Ramos (cell line): ENCODE results near the gene POU4F3.
"Not testable (repeated sequence)": the region's sequence is repeated elsewhere in the genome, so short reads cannot be mapped to it uniquely, and the experiment has no call there.

ENCODE experiments used
- in situ Hi-C: fragments of 300-500 bp; cut with MboI; formaldehyde crosslinking; loops from one replicate; pipeline ENCODE4 v1.14.3; 2022; ENCODE audit warnings: low sequenced_read_pairs; ENCODE audit not compliant: unreplicated experiment

POU4F3 gene

DNA sequence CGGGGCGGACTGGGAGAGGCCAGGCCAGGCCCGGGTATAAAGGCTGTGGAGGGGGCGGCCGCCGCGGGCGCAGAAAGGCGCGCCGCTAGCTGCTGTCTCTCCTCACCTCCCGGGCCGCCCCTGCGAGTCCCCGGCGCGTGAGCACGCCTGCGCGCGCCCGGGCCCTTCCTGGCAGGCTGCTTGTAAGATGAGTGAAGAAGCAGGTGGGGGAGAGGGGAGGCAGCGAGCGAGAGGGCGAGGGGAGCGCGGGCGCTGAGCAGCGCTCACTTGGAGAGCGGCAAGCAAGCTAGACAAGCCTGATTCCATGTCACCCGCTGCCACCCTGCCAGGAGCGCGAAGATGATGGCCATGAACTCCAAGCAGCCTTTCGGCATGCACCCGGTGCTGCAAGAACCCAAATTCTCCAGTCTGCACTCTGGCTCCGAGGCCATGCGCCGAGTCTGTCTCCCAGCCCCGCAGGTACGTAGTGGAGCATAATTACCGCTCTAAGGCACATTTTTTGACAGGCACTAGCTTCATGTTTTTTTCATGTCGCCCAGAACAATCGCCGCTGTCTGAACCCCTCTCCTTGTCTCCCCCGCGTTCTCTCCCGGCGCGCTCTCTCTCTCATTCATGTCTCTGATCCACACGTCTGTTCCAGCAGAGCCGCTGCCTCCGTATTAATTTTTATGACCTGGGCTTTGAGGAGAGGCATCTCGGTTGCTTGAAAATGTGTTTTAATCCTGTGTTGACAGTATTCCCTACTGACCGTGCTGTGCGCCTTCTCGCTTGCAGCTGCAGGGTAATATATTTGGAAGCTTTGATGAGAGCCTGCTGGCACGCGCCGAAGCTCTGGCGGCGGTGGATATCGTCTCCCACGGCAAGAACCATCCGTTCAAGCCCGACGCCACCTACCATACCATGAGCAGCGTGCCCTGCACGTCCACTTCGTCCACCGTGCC, at the start of gene POU4F3:
Gene POU4F3, plus strand, starts transcription at position 66 of the 941 bp plus-strand sequence. Its CDS starts 274 bp downstream, at position 340.
- in situ Hi-C loops = no loop called here

DNA sequence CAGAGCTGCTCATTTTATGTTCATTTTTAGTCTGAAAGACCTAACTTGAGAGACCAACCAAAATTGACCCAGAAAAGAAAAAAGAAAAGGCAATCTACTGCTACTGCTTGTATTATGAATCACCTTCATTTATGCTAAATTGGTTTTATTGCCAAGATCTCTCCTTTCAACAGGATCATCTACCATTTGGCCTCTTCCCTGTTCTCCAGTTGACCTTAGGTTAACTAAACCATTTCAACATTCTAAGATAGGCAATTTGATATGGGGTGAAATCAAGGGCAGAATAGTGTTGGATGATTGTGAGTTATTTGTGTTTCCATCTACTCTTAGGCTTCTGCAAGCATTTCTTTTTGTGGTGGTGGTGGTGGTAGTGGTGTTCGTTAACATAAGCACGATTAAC, 48.3 kb upstream of the POU4F3 start:
- in situ Hi-C loops = no loop called here

DNA sequence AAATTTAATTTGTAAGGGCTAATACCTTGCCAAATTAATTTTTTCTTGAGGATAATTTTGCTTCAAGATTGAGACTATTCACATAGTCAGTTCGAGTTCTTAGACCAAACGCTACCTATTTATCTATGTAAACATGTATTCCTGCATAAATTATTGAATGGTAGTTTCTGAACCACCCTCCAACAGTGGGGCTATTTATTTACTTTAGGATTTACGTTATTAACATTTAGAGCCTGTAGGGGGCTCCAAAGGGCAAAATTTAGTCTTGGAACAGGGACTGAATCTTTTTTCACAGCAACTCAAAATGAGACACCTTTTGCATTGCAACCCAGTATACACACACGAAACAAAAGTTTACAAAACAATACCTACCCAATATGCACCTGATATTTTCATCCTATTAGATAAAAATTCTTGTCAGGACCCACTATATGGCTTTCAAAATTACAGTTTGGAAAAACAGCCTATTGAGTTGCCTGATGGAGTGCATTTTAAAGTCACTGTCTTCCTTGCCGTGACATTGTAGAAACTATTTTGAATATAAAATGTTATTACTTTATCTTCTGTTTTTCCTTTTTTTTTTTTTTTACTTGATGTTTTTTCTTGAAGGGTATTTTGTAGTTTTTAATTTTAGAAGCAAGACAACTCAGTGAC, 47.1 kb upstream of the POU4F3 start:
- in situ Hi-C loops = no loop called here

GRCh38 chr5:146296245-146296644, 42.4 kb upstream of the POU4F3 start:
- in situ Hi-C loops = no loop called here

DNA sequence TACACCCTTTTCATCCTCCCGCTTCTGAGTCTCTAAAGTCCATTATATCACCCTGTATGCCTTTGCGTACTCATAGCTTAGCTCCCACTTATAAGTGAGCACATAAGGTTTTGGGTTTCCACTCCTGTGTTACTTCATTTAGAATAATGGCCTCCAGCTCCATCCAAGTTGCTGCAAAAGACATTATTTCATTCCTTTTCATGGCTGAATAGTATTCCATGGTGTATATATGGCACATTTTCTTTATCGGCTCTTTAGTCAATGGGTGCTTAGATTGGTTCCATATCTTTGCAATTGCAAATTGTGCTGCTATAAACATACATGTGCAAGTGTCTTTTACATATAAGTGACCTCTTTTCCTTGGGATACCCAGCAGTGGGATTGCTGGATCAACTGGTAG, 39.7 kb upstream of the POU4F3 start:
- in situ Hi-C loops = not testable (repeated sequence)

DNA sequence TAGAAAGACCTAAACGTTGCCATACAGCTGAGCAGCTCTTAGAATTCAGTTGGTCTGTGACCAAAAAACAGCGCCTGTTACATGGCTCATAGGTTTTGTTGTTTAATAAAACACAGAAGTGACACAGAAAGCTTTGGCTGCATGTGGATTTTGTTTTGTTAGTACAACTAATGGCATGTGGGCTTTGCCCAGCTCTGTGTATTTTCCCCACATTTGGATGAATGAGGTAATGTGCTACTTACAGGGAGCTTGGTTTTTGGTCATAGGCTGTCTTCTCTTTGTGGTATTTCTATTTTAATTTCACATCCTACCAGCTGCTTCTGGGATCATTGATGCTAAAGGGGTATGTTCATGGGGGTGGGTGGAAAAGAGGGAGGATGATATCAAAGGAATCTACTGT, 37.0 kb upstream of the POU4F3 start:
- in situ Hi-C loops = no loop called here

- in situ Hi-C loops = no loop called here
Measured at GRCh38 chr5:146302406-146302805, 36.2 kb upstream of the POU4F3 start.

- in situ Hi-C loops = no loop called here
Measured at GRCh38 chr5:146306838-146307237, 31.8 kb upstream of the POU4F3 start.

DNA sequence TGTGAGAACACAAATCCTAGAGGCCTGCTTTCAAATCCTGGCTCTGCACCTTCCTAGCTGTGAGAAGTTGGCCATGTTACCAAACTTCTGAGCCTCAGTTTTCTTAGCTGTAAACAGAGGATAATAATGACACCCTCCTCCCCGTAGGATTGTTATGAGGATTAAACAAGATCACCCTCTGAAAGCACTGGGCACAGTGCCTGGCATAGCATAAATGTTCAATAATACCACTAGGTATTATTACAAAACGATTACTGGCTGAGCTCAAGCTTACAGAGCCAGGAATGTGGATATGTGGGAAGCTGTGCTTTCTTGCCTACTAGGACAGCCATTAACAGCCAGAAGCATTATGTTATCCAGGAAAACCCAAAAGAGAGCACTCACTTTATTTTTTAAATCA, 30.8 kb upstream of the POU4F3 start:
- in situ Hi-C loops = no loop called here

DNA sequence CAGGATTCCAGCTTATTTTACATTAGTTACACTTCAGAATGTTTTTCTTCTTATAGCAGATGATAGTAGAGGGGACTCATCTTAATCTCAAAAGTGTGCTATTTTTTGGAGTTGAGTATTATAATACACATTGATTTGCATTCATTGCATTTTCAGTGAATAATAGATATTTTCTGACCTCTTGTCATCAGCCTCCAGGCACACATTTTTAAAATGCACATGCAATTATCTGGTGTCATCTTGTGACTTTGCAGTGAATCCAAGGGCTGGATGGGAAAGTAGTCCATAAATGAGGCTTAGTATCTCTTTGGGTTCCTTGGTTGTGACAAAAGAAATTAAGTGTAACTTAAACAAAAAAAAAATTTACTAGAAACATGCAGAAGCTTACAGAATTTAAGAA, 28.1 kb upstream of the POU4F3 start:
- in situ Hi-C loops = no loop called here

DNA sequence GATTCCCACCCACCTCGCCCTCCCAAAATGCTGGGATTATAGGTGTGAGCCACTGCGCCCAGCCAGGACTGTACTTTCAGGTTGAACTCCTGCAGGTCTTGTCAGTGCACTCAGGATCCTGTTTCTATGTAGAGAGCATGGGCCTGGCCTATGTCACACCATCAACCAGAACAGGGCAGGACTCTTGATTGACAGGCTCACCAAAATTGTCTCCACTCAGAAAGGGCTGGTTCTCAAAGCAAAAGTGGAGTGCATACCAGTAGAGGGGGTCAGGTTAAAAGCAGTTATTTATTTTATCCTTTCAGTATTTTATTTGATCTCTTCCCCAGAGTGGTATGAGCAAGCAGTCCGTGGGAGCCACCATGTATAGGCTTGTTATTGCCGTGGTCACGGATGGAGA, 27.4 kb upstream of the POU4F3 start:
- in situ Hi-C loops = no loop called here

- in situ Hi-C loops = no loop called here
Measured at GRCh38 chr5:146313027-146313426, 25.6 kb upstream of the POU4F3 start.

DNA sequence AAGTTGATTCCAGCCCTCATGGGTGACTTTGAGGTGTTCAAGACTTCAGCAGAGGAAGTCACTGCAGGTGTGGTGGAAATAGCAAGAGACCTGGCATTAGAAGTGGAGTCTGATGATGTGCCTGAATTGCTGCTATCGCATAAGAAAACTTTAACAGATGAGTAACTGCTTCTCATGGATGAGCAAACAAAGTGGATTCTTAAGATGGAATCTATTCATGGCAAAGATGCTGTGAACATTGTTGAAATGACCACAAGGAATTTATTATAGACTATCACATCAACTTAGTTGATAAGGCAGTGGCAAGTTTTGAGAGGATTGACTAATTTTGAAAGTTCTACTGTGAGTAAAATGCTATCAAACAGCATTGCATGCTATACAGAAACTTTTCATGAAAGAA, 17.1 kb upstream of the POU4F3 start:
- in situ Hi-C loops = no loop called here

DNA sequence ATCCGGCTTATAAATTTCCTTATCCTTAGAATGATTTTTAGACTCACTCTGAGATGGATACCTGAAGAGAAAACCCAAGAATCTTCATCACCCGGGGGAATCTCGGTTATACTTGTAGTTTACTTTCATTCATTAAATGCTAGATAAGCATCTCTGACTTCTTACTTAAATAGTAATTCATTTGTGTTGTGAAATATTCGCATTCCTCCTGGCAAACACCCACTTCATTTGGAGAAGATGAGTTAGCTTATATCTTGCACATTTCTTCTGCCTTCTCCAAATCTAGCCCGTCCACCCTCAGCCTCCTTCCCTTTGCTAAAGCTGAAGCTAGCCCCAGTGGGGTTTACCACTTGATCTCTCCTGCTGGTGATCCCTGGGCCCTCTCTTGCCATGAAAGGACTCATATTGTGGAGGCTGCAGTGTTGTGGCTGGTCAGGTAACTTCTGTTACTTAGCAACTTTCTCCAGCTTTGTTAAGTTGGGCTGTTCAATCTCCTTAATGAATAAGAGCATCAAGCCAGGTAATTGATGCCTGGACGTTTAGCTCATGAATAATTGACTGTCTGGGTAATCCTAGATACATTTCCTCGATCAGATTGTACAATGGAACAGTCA, 11.3 kb upstream of the POU4F3 start:
- in situ Hi-C loops = no loop called here

GRCh38 chr5:146327989-146328388, 10.7 kb upstream of the POU4F3 start:
- in situ Hi-C loops = no loop called here

DNA sequence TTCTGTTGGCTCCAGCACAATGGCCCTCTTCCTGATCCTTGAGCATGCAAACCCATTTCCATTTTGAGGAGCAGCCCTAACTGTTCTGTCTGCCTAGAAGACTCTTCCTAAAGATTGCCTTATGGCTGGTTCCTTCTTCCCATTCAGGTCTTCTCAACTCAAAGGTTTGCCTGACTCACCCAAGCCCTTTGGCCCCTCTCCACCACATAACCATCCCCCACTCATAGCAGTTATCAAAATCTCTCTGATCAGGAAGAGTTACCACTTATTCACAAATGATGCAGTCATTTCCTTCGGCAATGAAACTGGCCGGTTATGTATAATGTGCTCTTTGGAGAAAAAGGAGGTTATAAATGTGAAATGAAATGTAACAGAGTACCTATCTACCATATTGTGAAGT, 8.9 kb upstream of the POU4F3 start:
- in situ Hi-C loops = no loop called here

DNA sequence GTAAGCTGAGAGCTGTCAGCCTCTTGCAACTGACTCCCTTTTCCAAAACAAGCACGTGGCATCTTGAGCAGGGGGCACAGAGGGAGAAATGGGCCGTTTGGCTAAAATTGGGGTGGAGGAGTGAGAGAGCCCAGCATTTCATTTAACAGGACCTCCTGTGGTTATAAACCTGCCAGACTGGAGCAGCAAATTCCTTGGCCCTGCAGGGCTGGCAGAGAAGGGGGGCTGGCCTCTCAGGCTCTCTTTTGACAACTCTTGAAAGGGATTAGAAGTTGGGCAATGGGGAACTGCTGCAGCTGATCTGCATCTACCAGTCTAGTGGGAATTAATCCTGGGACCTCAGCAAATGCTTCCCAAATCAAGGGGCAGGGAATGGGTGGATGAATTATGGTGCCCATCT, 7.2 kb upstream of the POU4F3 start:
- in situ Hi-C loops = no loop called here

DNA sequence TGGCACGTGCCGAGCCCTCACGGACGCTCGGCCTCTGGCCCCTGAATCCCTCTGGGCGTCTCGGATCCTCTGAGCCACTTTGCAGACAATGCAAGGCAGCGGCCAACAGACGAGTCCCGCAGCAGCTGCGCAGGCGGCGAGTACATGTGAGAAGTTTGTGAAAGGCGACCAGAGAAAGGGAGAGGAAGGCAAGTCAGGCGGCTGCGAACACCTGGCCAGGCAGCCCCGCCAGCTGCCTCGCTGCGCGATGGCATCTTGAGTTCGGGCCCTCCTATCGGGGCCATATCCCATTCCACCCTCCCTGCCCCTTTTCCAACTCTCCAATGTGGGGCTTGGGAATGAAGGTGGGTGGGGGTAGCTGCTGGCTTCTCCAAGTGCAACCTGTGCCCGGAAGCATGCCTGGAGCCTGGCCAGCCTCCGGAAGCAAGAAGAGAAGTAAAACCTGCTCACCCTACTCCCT, 4.5 kb upstream of the POU4F3 start:
- in situ Hi-C loops = no loop called here

GRCh38 chr5:146336197-146336596, 2.4 kb upstream of the POU4F3 start:
- in situ Hi-C loops = no loop called here

DNA sequence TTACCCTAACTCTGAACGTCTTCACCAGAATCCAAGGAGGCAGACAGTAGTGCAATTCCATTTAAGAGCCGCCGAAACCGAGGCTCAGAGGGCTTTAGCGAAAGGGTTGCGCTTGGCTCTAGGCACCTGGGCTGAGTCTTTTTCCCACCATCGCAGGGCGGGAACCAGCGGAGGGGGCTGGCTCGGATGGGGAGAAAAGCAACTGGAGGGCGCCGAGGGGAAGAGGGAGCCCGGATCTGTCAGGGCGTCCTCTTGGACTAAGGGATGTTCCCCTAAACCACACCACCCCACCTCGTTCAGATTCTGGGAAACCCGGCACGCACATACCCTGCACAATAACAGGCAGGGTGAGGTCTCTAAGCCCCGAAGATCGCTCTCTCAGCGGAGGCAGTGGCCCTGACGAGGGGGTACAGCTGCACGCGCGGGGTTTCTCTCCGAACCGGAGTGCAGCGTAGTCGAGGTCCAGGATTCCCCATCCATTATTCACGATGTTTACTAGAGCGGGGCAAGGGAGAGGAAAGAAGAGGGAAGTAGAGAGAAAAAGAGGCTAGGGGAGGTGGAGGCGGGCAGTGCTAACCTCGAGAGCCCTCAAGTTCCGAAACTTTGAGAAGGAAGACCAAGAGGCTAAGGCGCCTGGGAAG, 1.3 kb upstream of the POU4F3 start:
- in situ Hi-C loops = no loop called here

GRCh38 chr5:146337928-146338327, 711 bp upstream of the POU4F3 start:
- in situ Hi-C loops = no loop called here
